HEK293 (cell line): Measurements from ENCODE around the gene CLDN14.

Source experiments
- CTCF ChIA-PET: fragments of 350-600 bp; formaldehyde crosslinking; extraction: SDS; loops from one replicate; lab custom pipeline; 2021; ENCODE audit warnings: antibody characterized with exemption; lab: Yijun Ruan, JAX
- POLR2A ChIA-PET: fragments of 300-600 bp; formaldehyde crosslinking; extraction: SDS; loops from one replicate; lab custom pipeline; 2020; ENCODE audit warnings: antibody characterized with exemption, inconsistent platforms; lab: Yijun Ruan, JAX
- H3K27ac ChIP-seq: fragments of 200-500 bp; sonication (Bioruptor generic); 2 replicates; pipeline ENCODE4 v1.5.1; 2014; ENCODE audit warnings: low read depth, low read length, control low read depth, inconsistent platforms; ENCODE audit errors: extremely low read depth
- H3K36me3 ChIP-seq, 2 experiments: fragments of 200-500 bp in 1 of 2; sonication (Bioruptor generic) in 1 of 2; 1 replicate in 1 of 2; 2 replicates in 1 of 2; pipeline ENCODE4 v1.5.1; 2014 to 2017; ENCODE audit warnings: inconsistent platforms in 2 of 2, low read length in 2 of 2; ENCODE audit not compliant: control insufficient read depth in 2 of 2, insufficient read depth in 1 of 2
- H3K4me1 ChIP-seq: fragments of 200-500 bp; sonication (Bioruptor generic); 2 replicates; pipeline ENCODE4 v1.5.1; 2014; ENCODE audit warnings: mild to moderate bottlenecking, low read length, inconsistent platforms; ENCODE audit not compliant: control insufficient read depth, insufficient read depth
- H3K4me3 ChIP-seq: 2 replicates; pipeline ENCODE4 v1.5.1; 2011; ENCODE audit warnings: low read depth, mild to moderate bottlenecking, control low read depth, low read length, moderate library complexity
- H3K9me3 ChIP-seq: fragments of 200-500 bp; sonication (Bioruptor generic); 2 replicates; pipeline ENCODE4 v1.5.1; 2014; ENCODE audit warnings: low read depth, low read length, inconsistent platforms; ENCODE audit not compliant: control insufficient read depth, insufficient read depth
- GLIS1 ChIP-seq: fragments of 450-650 bp; formaldehyde crosslinking; IDR thresholded peaks from 2 replicates; pipeline ENCODE4 v1.5.1; 2016; ENCODE audit warnings: missing biosample characterization, missing genetic modification characterization
- REST ChIP-seq: fragments of 450-650 bp; formaldehyde crosslinking; IDR thresholded peaks from 2 replicates; pipeline ENCODE4 v1.5.1; 2016; ENCODE audit warnings: missing biosample characterization, missing genetic modification characterization
- ZNF140 ChIP-seq: fragments of 450-650 bp; formaldehyde crosslinking; IDR thresholded peaks from 2 replicates; pipeline ENCODE4 v1.5.1; 2016; ENCODE audit warnings: missing biosample characterization, missing genetic modification characterization
- ZNF157 ChIP-seq: fragments of 450-650 bp; formaldehyde crosslinking; IDR thresholded peaks from 2 replicates; pipeline ENCODE4 v1.5.1; 2016; ENCODE audit warnings: missing biosample characterization, missing genetic modification characterization
- ZNF548 ChIP-seq: fragments of 450-650 bp; formaldehyde crosslinking; IDR thresholded peaks from 2 replicates; pipeline ENCODE4 v1.5.1; 2016; ENCODE audit warnings: missing biosample characterization, missing genetic modification characterization
- ZNF555 ChIP-seq: fragments of 450-650 bp; formaldehyde crosslinking; conservative IDR thresholded peaks from 2 replicates; pipeline ENCODE4 v1.5.1; 2017; ENCODE audit warnings: missing biosample characterization, mild to moderate bottlenecking, missing genetic modification characterization, inconsistent platforms
- ZNF747 ChIP-seq: fragments of 450-650 bp; formaldehyde crosslinking; IDR thresholded peaks from 2 replicates; pipeline ENCODE4 v1.5.1; 2016; ENCODE audit warnings: missing biosample characterization, missing genetic modification characterization
- ZNF830 ChIP-seq: fragments of 450-650 bp; IDR thresholded peaks from 2 replicates; pipeline ENCODE4 v1.5.0; 2018; ENCODE audit warnings: missing biosample characterization, missing genetic modification characterization, low read depth, mild to moderate bottlenecking, moderate library complexity
- ZSCAN16 ChIP-seq: fragments of 450-650 bp; formaldehyde crosslinking; IDR thresholded peaks from 2 replicates; pipeline ENCODE4 v1.5.1; 2016; ENCODE audit warnings: missing biosample characterization, missing genetic modification characterization
- TF ChIP-seq, protein P1 (sequence below): fragments of 450-650 bp; formaldehyde crosslinking; IDR thresholded peaks from 2 replicates; pipeline ENCODE4 v1.5.1; 2016; ENCODE audit warnings: missing biosample characterization, missing genetic modification characterization, borderline replicate concordance
- TF ChIP-seq, protein P2 (sequence below): fragments of 450-650 bp; formaldehyde crosslinking; IDR thresholded peaks from 2 replicates; pipeline ENCODE4 v1.5.0; 2017; ENCODE audit warnings: missing biosample characterization, missing genetic modification characterization, borderline replicate concordance
- TF ChIP-seq, protein P3 (sequence below): fragments of 450-650 bp; formaldehyde crosslinking; IDR thresholded peaks from 2 replicates; pipeline ENCODE4 v1.5.1; 2016; ENCODE audit warnings: missing biosample characterization, missing genetic modification characterization

CLDN14 gene

DNA sequence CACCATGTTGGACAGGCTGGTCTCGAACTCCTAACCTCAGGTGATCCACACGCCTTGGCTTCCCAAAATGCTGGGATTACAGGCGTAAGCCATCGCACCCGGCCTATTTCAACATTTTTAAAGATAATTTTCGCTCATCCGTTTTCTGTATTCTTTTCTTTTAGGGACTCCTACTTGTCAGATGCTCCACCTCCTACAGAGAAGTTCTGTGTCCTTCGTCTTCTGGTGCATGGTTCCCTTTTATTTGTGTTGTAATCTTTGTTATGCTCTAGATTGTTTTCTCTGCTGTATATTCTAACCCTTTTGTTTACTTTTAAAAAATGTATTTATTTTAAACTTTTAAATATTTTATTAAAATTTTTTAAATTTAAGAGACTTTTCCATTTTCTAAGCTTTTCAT, 28.4 kb downstream of the CLDN14 start (continued):
- TF ChIP-seq, protein P1, sequence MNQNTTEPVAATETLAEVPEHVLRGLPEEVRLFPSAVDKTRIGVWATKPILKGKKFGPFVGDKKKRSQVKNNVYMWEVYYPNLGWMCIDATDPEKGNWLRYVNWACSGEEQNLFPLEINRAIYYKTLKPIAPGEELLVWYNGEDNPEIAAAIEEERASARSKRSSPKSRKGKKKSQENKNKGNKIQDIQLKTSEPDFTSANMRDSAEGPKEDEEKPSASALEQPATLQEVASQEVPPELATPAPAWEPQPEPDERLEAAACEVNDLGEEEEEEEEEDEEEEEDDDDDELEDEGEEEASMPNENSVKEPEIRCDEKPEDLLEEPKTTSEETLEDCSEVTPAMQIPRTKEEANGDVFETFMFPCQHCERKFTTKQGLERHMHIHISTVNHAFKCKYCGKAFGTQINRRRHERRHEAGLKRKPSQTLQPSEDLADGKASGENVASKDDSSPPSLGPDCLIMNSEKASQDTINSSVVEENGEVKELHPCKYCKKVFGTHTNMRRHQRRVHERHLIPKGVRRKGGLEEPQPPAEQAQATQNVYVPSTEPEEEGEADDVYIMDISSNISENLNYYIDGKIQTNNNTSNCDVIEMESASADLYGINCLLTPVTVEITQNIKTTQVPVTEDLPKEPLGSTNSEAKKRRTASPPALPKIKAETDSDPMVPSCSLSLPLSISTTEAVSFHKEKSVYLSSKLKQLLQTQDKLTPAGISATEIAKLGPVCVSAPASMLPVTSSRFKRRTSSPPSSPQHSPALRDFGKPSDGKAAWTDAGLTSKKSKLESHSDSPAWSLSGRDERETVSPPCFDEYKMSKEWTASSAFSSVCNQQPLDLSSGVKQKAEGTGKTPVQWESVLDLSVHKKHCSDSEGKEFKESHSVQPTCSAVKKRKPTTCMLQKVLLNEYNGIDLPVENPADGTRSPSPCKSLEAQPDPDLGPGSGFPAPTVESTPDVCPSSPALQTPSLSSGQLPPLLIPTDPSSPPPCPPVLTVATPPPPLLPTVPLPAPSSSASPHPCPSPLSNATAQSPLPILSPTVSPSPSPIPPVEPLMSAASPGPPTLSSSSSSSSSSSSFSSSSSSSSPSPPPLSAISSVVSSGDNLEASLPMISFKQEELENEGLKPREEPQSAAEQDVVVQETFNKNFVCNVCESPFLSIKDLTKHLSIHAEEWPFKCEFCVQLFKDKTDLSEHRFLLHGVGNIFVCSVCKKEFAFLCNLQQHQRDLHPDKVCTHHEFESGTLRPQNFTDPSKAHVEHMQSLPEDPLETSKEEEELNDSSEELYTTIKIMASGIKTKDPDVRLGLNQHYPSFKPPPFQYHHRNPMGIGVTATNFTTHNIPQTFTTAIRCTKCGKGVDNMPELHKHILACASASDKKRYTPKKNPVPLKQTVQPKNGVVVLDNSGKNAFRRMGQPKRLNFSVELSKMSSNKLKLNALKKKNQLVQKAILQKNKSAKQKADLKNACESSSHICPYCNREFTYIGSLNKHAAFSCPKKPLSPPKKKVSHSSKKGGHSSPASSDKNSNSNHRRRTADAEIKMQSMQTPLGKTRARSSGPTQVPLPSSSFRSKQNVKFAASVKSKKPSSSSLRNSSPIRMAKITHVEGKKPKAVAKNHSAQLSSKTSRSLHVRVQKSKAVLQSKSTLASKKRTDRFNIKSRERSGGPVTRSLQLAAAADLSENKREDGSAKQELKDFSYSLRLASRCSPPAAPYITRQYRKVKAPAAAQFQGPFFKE: no peak

DNA sequence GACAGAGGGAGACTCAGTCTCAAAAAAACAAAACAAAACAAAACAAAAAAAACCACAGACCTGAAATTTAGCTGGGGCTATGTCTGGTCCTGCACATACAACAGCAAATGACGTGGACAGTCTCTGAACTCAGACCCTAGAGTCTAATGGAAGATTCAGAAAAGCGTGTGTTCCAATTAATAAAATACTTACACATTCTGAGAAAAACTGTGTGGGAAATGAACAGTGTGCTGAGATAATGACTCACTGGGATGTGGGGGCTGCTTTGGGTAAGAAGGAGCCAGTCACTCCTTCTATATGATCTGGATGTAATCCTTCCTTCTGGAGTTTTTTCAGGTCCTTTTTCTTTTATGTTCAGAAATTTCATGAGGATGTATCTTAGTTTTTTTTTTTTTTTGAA, 29.4 kb downstream of the CLDN14 start:
- H3K27ac ChIP-seq: no peak overlapping the region
- peaks cover 5% of the 10 kb centered on the region for H3K4me1 ChIP-seq
- H3K36me3 ChIP-seq: no peaks in the 10 kb centered on the region
- ChIA-PET POLR2A (interaction anchor here (0.7 kb wide), 1 partner anchor 594 kb away, joined by 4 read pairs; no protein-coding TSS in a partner anchor), CTCF (no interaction called here)
- no peak overlapping the region for H3K4me3 ChIP-seq
- H3K9me3 ChIP-seq: no peaks in the 10 kb centered on the region
- TF ChIP-seq REST (tag by site-specific recombination) (no peak), ZNF555 (tag by site-specific recombination) (no peak), ZSCAN16 (tag by site-specific recombination) (no peak), ZNF140 (no peak), GLIS1 (tag by site-specific recombination) (no peak), ZNF830 (no peak), ZNF157 (tag by site-specific recombination) (no peak), ZNF548 (tag by site-specific recombination) (no peak), ZNF747 (tag by site-specific recombination) (no peak)
- TF ChIP-seq, protein P2, sequence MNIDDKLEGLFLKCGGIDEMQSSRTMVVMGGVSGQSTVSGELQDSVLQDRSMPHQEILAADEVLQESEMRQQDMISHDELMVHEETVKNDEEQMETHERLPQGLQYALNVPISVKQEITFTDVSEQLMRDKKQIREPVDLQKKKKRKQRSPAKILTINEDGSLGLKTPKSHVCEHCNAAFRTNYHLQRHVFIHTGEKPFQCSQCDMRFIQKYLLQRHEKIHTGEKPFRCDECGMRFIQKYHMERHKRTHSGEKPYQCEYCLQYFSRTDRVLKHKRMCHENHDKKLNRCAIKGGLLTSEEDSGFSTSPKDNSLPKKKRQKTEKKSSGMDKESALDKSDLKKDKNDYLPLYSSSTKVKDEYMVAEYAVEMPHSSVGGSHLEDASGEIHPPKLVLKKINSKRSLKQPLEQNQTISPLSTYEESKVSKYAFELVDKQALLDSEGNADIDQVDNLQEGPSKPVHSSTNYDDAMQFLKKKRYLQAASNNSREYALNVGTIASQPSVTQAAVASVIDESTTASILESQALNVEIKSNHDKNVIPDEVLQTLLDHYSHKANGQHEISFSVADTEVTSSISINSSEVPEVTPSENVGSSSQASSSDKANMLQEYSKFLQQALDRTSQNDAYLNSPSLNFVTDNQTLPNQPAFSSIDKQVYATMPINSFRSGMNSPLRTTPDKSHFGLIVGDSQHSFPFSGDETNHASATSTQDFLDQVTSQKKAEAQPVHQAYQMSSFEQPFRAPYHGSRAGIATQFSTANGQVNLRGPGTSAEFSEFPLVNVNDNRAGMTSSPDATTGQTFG (tag by site-specific recombination): no peak
- TF ChIP-seq, protein P3, sequence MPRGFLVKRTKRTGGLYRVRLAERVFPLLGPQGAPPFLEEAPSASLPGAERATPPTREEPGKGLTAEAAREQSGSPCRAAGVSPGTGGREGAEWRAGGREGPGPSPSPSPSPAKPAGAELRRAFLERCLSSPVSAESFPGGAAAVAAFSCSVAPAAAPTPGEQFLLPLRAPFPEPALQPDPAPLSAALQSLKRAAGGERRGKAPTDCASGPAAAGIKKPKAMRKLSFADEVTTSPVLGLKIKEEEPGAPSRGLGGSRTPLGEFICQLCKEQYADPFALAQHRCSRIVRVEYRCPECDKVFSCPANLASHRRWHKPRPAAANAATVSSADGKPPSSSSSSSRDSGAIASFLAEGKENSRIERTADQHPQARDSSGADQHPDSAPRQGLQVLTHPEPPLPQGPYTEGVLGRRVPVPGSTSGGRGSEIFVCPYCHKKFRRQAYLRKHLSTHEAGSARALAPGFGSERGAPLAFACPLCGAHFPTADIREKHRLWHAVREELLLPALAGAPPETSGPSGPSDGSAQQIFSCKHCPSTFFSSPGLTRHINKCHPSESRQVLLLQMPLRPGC: no peak
- TF ChIP-seq, all 188 proteins: peak for 0
